ENCODE results near the gene LIPT2.
A peak's percentile ranks its signal among the peaks of the same experiment; 100 is the strongest.

Gene LIPT2

GRCh38 chr11:74468058-74468457 lies 25.5 kb downstream of the LIPT2 start:
- DNase-seq (ENCODE audit: insufficient read length, low spot score) (no peak), FAIRE-seq (no peak)

GRCh38 chr11:74466916-74467885 lies 26.3 kb downstream of the LIPT2 start, which contains the start of gene KCNE3:
Gene KCNE3 (minus strand): TSS chr11:74467549. CDS start chr11:74457563, 9,986 bp downstream.
- FAIRE-seq (no peak), DNase-seq (ENCODE audit: insufficient read length, low spot score) (no peak)

- DNase-seq (ENCODE audit: insufficient read length, low spot score) (no peak), FAIRE-seq (no peak)
Observed at GRCh38 chr11:74465291-74465708, 28.2 kb downstream of the LIPT2 start.

GRCh38 chr11:74464746-74465145 lies 28.8 kb downstream of the LIPT2 start:
- FAIRE-seq (no peak), DNase-seq (ENCODE audit: insufficient read length, low spot score) (no peak)

- DNase-seq (ENCODE audit: insufficient read length, low spot score) (no peak), FAIRE-seq (no peak)
Observed at GRCh38 chr11:74463216-74463615, 30.3 kb downstream of the LIPT2 start.

GRCh38 chr11:74462631-74463030 lies 30.9 kb downstream of the LIPT2 start:
- no peak for DNase-seq (ENCODE audit: insufficient read length, low spot score)
- FAIRE-seq = no peak

GRCh38 chr11:74462009-74462408 lies 31.5 kb downstream of the LIPT2 start:
- peak; percentile 35 for DNase-seq (ENCODE audit: insufficient read length, low spot score)
- no peak for FAIRE-seq

GRCh38 chr11:74460481-74461154 lies 32.9 kb downstream of the LIPT2 start:
- no peak for FAIRE-seq
- DNase-seq (ENCODE audit: insufficient read length, low spot score) = no peak

GRCh38 chr11:74460065-74460464 lies 33.5 kb downstream of the LIPT2 start:
- DNase-seq (ENCODE audit: insufficient read length, low spot score) (no peak), FAIRE-seq (no peak)

- DNase-seq (ENCODE audit: insufficient read length, low spot score) = no peak
- no peak for FAIRE-seq
Observed at GRCh38 chr11:74459584-74459983, 33.9 kb downstream of the LIPT2 start.

GRCh38 chr11:74457356-74457755 lies 36.2 kb downstream of the LIPT2 start:
- FAIRE-seq = no peak

GRCh38 chr11:74453373-74453975 lies 40.0 kb downstream of the LIPT2 start:
- peak; percentile 67 for DNase-seq (ENCODE audit: insufficient read length, low spot score)
- no peak for FAIRE-seq

More at GRCh38 chr11:74457356-74457755, 36.2 kb downstream of the LIPT2 start:
- no peak for DNase-seq (ENCODE audit: insufficient read length, low spot score)

GRCh38 chr11:74452366-74452765 lies 41.2 kb downstream of the LIPT2 start:
- FAIRE-seq = no peak
- no peak for DNase-seq (ENCODE audit: insufficient read length, low spot score)

- DNase-seq (ENCODE audit: insufficient read length, low spot score) = no peak
- no peak for FAIRE-seq
Observed at GRCh38 chr11:74450318-74450717, 43.2 kb downstream of the LIPT2 start.

GRCh38 chr11:74449369-74449931 lies 44.1 kb downstream of the LIPT2 start:
- FAIRE-seq = peak; percentile 62
- DNase-seq (ENCODE audit: insufficient read length, low spot score) = peak; percentile 76

GRCh38 chr11:74447720-74448119 lies 45.8 kb downstream of the LIPT2 start:
- FAIRE-seq (no peak), DNase-seq (ENCODE audit: insufficient read length, low spot score) (no peak)

GRCh38 chr11:74446532-74446938 lies 47.0 kb downstream of the LIPT2 start:
- no peak for DNase-seq (ENCODE audit: insufficient read length, low spot score)
- FAIRE-seq = no peak

- DNase-seq (ENCODE audit: insufficient read length, low spot score) (no peak), FAIRE-seq (no peak)
Observed at GRCh38 chr11:74444173-74444826, 49.2 kb downstream of the LIPT2 start.

GRCh38 chr11:74443071-74443864 lies 50.3 kb downstream of the LIPT2 start:
- no peak for FAIRE-seq
- DNase-seq (ENCODE audit: insufficient read length, low spot score) = no peak

- no peak for DNase-seq (ENCODE audit: insufficient read length, low spot score)
Observed at GRCh38 chr11:74442636-74443035, 50.9 kb downstream of the LIPT2 start.

More at GRCh38 chr11:74442636-74443035, 50.9 kb downstream of the LIPT2 start:
- no peak for FAIRE-seq

Data from HTR-8/SVneo (cell line).